Stimulated activated CD8-positive, alpha-beta memory T cell treated with anti-CD3 and anti-CD28 coated beads, Interleukin-4, amount 100 ng/mL, for 24 hours (primary cell): ENCODE measurements around the gene SEMA5B.

ENCODE experiments used
- DNase-seq: peaks from one replicate; pipeline ENCODE4 v3.0.0-alpha.2; 2020; ENCODE audit warnings: low read depth

SEMA5B gene

GRCh38 chr3:122892118-122892960, 135.2 kb downstream of the SEMA5B start:
- no peak for DNase-seq

- no peak for DNase-seq
Observed at GRCh38 chr3:122890720-122891220, 136.8 kb downstream of the SEMA5B start.

GRCh38 chr3:122890077-122890719, 137.4 kb downstream of the SEMA5B start:
- DNase-seq = no peak

GRCh38 chr3:122886946-122887345, 140.6 kb downstream of the SEMA5B start:
- no peak for DNase-seq

- DNase-seq = no peak
Observed at GRCh38 chr3:122886251-122886650, 141.3 kb downstream of the SEMA5B start.

DNA sequence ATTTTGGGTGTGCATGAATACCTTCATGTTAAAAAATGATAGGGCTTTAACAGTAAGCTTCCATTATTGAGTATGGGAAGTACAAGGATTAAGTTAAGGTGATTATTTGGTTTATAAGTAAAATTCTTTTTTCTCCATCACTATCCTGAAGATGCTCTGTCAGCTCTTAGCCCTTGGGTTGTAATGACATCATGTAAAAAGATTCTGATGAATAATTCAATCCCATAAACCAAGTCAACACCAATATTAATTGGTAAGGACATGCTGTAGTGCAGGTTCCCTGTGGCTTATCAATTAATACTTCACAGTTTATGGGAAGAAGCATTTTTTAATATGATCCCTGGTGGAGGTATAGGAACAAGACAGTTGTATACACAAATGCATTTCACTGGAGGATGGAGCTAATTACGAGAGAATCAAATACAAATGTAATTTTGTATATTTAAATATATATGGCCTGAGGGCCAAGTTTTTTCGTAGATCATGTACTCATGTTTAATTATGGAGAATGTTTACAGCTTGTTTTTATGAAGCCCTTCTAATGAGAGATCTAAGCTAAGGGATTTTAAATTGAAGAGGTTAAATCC, 145.1 kb downstream of the SEMA5B start:
- DNase-seq = no peak

- no peak for DNase-seq
Observed at GRCh38 chr3:122880624-122881023, 146.9 kb downstream of the SEMA5B start.

- DNase-seq = no peak
Observed at GRCh38 chr3:122880173-122880572, 147.4 kb downstream of the SEMA5B start.

DNA sequence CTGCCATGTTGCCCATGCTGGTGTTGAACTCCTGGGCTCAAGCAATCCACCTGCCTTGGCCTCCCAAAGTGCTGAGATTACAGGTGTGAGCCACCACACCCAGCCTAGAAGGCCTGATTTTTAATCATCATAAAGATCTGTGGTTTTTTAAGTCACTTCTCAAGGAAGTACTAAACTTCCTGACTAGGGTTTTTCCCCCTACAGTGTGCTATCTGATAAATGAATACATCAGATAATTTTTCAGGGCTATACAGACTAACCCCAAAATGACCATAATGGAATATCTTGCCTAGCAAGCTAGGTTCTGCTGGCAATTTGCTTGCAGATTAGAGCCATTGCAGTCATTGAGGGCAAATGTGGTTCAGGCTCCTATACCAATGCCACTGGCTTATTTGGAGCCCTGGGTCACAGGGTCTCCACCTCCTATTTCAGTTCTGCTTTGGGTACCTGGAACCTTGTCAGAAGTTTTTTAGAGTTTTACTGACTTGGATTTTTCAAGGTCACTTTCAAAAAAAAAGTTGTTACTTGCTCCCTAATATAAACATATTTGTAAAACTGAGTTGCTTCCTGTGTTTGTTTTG, 151.9 kb downstream of the SEMA5B start:
- DNase-seq = no peak

DNA sequence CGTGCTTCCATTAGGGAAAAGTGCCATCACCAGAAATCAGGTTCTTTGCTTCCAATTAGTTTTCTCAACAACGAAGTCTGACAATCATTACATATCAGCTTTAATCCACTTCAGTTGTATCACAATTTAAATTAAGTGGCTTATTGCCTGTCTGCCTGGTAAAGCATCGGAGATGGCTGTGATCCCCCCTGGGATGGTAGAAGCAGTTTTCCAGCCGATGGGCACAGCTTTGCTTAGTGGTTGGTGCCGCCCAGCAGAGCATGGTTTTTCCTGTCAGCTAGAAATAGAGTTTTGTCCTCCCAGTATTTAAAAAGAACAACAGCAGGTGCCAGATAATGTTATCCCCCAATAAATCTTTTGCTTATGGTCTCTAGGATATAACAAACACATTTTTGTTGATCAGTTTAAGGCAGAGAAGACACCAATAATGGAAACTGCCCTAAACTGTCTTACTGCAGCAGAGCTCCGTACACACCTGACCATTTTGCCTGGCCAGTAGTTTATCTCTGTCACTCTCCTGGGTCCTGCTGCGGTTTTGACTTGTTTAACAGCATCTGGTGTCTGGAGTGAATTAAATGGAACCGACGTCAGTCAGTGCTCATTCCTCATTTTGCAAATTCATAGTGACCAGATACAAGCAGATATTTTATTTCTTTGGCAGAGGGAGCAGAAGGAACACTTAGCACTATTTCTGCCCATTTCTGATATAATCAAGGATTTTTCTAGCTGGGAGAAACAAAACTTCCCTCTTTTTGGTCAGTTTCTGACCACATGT, 153.6 kb downstream of the SEMA5B start:
- DNase-seq = no peak

GRCh38 chr3:122868322-122868721, 159.2 kb downstream of the SEMA5B start:
- DNase-seq = no peak

- DNase-seq = no peak
Observed at GRCh38 chr3:122864498-122864897, 163.1 kb downstream of the SEMA5B start.

DNA sequence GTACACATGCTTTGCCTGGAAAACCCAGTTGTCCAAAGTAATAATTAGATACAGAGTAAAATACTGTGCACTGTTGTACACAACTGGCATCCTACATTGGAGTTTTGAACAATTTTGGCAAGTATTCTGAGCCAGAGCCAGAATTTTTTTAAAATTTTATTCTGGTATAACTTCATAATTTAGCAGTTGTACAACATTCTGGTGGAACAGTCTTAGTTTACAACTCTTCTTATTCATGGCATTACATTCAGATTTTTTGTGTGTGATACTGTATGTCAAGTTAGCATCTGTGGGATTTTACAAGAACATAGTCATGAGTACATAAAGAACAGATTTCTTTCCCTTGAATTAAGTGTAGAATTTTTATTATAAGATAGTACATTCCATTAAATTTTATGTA, 165.2 kb downstream of the SEMA5B start:
- DNase-seq = no peak
